Measurements from ENCODE around the gene USP15.

The USP15 gene

DNA sequence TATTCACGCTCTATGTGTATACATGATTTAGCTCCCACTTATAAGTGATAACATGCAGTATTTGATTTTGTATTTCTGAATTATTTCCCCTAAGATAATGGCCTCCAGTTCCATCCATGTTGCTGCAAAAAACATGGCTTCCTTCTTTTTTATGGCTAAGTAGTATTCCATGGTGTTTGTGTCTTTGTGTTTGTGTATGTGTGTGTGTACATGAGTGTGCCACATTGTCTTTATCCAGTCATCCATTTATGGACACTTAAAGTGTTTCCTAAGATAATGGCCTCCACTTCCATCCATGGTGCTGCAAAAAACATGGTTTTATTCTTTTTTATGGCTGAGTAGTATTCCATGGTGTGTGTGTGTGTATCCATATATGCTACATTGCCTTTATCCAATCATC, 25.1 kb downstream of the USP15 start:
- TF ChIP-seq ZBTB7A (IDR thresholded peaks at IDR 0.05; ENCODE audit: low read depth) = no peak
- no peak for TF ChIP-seq CREB1 (IDR thresholded peaks at IDR 0.05; ENCODE audit: low read depth)
- TF ChIP-seq RAD21 (IDR thresholded peaks at IDR 0.05; ENCODE audit: low read depth) = no peak
- TF ChIP-seq TCF12 (IDR thresholded peaks at IDR 0.05; ENCODE audit: low read depth) = no peak
- no peak for TF ChIP-seq FOXM1 (IDR thresholded peaks at IDR 0.05; ENCODE audit: borderline replicate concordance, low read depth)
- no peak for TF ChIP-seq TAF1 (IDR thresholded peaks at IDR 0.05; ENCODE audit: low read depth)
- TF ChIP-seq CEBPB (IDR thresholded peaks at IDR 0.05) = no peak
- TF ChIP-seq, protein P1, sequence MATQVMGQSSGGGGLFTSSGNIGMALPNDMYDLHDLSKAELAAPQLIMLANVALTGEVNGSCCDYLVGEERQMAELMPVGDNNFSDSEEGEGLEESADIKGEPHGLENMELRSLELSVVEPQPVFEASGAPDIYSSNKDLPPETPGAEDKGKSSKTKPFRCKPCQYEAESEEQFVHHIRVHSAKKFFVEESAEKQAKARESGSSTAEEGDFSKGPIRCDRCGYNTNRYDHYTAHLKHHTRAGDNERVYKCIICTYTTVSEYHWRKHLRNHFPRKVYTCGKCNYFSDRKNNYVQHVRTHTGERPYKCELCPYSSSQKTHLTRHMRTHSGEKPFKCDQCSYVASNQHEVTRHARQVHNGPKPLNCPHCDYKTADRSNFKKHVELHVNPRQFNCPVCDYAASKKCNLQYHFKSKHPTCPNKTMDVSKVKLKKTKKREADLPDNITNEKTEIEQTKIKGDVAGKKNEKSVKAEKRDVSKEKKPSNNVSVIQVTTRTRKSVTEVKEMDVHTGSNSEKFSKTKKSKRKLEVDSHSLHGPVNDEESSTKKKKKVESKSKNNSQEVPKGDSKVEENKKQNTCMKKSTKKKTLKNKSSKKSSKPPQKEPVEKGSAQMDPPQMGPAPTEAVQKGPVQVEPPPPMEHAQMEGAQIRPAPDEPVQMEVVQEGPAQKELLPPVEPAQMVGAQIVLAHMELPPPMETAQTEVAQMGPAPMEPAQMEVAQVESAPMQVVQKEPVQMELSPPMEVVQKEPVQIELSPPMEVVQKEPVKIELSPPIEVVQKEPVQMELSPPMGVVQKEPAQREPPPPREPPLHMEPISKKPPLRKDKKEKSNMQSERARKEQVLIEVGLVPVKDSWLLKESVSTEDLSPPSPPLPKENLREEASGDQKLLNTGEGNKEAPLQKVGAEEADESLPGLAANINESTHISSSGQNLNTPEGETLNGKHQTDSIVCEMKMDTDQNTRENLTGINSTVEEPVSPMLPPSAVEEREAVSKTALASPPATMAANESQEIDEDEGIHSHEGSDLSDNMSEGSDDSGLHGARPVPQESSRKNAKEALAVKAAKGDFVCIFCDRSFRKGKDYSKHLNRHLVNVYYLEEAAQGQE (IDR thresholded peaks at IDR 0.05; ENCODE audit: low read depth) = no peak
- TF ChIP-seq EGR1 (IDR thresholded peaks at IDR 0.05) = no peak
- no peak for TF ChIP-seq YY1 (IDR thresholded peaks at IDR 0.05; ENCODE audit: low read depth)
- no peak for TF ChIP-seq TEAD4 (IDR thresholded peaks at IDR 0.05)
- no peak for TF ChIP-seq NFIC (IDR thresholded peaks at IDR 0.05)

DNA sequence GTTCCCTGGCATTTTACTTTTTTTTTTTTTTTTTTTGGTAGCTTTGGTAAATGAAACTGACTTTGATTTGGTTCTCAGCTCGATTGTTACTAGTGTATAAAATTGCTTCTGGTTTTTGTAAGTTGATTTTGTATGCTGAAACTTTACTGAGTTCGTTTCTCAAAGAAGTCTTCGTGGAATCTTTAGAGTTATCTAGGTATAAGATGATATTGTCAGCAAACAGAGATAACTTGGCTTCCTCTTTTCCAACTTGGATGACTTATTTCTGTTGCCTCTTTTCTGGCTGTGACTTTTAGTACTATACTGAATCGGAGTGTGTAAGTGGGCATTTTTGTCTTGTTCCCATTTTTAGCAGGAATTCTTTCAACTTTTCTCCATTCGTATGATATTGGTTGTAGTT, 28.1 kb downstream of the USP15 start:
- TF ChIP-seq, protein P2, sequence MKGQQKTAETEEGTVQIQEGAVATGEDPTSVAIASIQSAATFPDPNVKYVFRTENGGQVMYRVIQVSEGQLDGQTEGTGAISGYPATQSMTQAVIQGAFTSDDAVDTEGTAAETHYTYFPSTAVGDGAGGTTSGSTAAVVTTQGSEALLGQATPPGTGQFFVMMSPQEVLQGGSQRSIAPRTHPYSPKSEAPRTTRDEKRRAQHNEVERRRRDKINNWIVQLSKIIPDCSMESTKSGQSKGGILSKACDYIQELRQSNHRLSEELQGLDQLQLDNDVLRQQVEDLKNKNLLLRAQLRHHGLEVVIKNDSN (IDR thresholded peaks at IDR 0.05) = no peak
- TF ChIP-seq NFIC (IDR thresholded peaks at IDR 0.05) (no peak), EGR1 (IDR thresholded peaks at IDR 0.05) (no peak), TCF12 (IDR thresholded peaks at IDR 0.05; ENCODE audit: low read depth) (no peak), FOXM1 (IDR thresholded peaks at IDR 0.05; ENCODE audit: borderline replicate concordance, low read depth) (no peak), RAD21 (IDR thresholded peaks at IDR 0.05; ENCODE audit: low read depth) (no peak), CREB1 (IDR thresholded peaks at IDR 0.05; ENCODE audit: low read depth) (no peak), TEAD4 (IDR thresholded peaks at IDR 0.05) (no peak), TAF1 (IDR thresholded peaks at IDR 0.05; ENCODE audit: low read depth) (no peak), YY1 (IDR thresholded peaks at IDR 0.05; ENCODE audit: low read depth) (no peak), CEBPB (IDR thresholded peaks at IDR 0.05) (no peak), EP300 (IDR thresholded peaks at IDR 0.05; ENCODE audit: borderline replicate concordance) (no peak), MAX (IDR thresholded peaks at IDR 0.05) (no peak), ZBTB7A (IDR thresholded peaks at IDR 0.05; ENCODE audit: low read depth) (no peak)
- TF ChIP-seq, protein P1 (IDR thresholded peaks at IDR 0.05; ENCODE audit: low read depth) = no peak

DNA sequence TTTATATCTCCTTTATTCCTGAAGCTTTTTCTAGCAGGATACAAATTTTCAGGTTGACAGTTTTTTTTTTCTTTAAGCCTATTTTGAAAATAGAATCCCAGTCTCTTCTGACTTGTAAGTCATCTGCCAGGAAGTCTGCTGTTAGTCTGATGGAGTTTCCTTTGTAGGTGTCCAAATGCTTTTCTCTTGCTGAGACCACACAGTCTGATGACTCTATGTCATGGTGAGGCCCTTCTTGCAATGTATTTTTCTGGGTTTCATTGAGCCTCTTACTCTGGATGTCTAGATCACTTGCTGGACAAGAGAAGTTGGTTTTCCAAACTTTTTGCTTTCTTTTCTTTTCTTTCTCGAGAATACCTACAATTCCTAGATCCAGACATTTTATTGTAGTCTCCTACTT, 30.6 kb downstream of the USP15 start:
- TF ChIP-seq ZBTB7A (IDR thresholded peaks at IDR 0.05; ENCODE audit: low read depth) = no peak
- TF ChIP-seq EGR1 (IDR thresholded peaks at IDR 0.05) = no peak
- TF ChIP-seq TCF12 (IDR thresholded peaks at IDR 0.05; ENCODE audit: low read depth) = no peak
- no peak for TF ChIP-seq EP300 (IDR thresholded peaks at IDR 0.05; ENCODE audit: borderline replicate concordance)
- no peak for TF ChIP-seq TAF1 (IDR thresholded peaks at IDR 0.05; ENCODE audit: low read depth)
- TF ChIP-seq, protein P2 (IDR thresholded peaks at IDR 0.05) = no peak
- no peak for TF ChIP-seq RAD21 (IDR thresholded peaks at IDR 0.05; ENCODE audit: low read depth)
- no peak for TF ChIP-seq TEAD4 (IDR thresholded peaks at IDR 0.05)
- TF ChIP-seq CREB1 (IDR thresholded peaks at IDR 0.05; ENCODE audit: low read depth) = no peak
- no peak for TF ChIP-seq MAX (IDR thresholded peaks at IDR 0.05)
- TF ChIP-seq CEBPB (IDR thresholded peaks at IDR 0.05) = no peak
- no peak for TF ChIP-seq FOXM1 (IDR thresholded peaks at IDR 0.05; ENCODE audit: borderline replicate concordance, low read depth)
- TF ChIP-seq YY1 (IDR thresholded peaks at IDR 0.05; ENCODE audit: low read depth) = no peak
- no peak for TF ChIP-seq NFIC (IDR thresholded peaks at IDR 0.05)
- TF ChIP-seq, protein P1 (IDR thresholded peaks at IDR 0.05; ENCODE audit: low read depth) = no peak
